Transverse colon (tissue), 4 donors: ENCODE data around the gene KPNA6. TPM values are rescaled to one million over a fixed set of nuclear protein-coding genes. Genes with fewer than 3 reads are reported as not detected.
"Not testable (repeated sequence)": the region's sequence is repeated elsewhere in the genome, so short reads cannot be mapped to it uniquely, and the experiment has no call there.

ENCODE experiments used
- DNase-seq: peaks from one replicate; pipeline ENCODE4 v3.0.0-alpha.2; 2019
- H3K27ac ChIP-seq, 4 donors: fragments of 200-600 bp; sonication (generic); 2 replicates each; pipeline ENCODE4 v1.5.1; 2016 to 2018; ENCODE audit warnings: inconsistent platforms in 4 of 4
- H3K27me3 ChIP-seq: fragments of 200-600 bp; sonication (generic); 2 replicates; pipeline ENCODE4 v1.5.1; 2017; ENCODE audit warnings: inconsistent platforms
- H3K36me3 ChIP-seq, 4 donors: fragments of 200-600 bp; sonication (generic); 2 replicates each; pipeline ENCODE4 v1.5.1; 2017 to 2019; ENCODE audit warnings: inconsistent platforms in 4 of 4
- H3K4me1 ChIP-seq, 4 donors: fragments of 200-600 bp; sonication (generic); 2 replicates each; pipeline ENCODE4 v1.5.1; 2017 to 2020; ENCODE audit warnings: inconsistent platforms in 4 of 4
- H3K4me3 ChIP-seq, 4 donors: fragments of 200-600 bp; sonication (generic); 1 replicate in 1 of 4; 2 replicates in 3 of 4; pipeline versions ENCODE4 v1.5.1 to v1.6.1; 2017 to 2019; ENCODE audit warnings: inconsistent platforms in 4 of 4
- H3K9me3 ChIP-seq, 2 donors: fragments of 200-600 bp; sonication (generic); 2 replicates each; pipeline ENCODE4 v1.5.1; 2017 to 2019; ENCODE audit warnings: inconsistent platforms in 2 of 2
- EP300 ChIP-seq: sonication (generic); formaldehyde crosslinking; IDR thresholded peaks from one replicate; pipeline ENCODE4 v1.6.1; 2017; ENCODE audit warnings: antibody characterized with exemption, low read depth
- POLR2A ChIP-seq: fragments of 450-650 bp; IDR thresholded peaks from one replicate; pipeline ENCODE4 v1.6.1; 2016; ENCODE audit warnings: antibody characterized with exemption, mild to moderate bottlenecking, moderate library complexity
- POLR2AphosphoS5 ChIP-seq, 3 donors: sonication (generic); formaldehyde crosslinking; IDR thresholded peaks; one replicate each; pipeline ENCODE4 v1.6.1; 2016; ENCODE audit warnings: antibody characterized with exemption in 3 of 3
- WGBS, 2 donors: methylation state at CpG; one replicate each; pipeline ENCODE4 v1.1.5; 2018; ENCODE audit warnings: low coverage in 1 of 2; 5-methylcytosine and 5-hydroxymethylcytosine counted together
- in situ Hi-C, 4 donors: fragments of 200-750 bp; cut with MboI; loops; one replicate each; pipeline versions ENCODE4 v1.15.0 to v1.15.1; 2017; ENCODE audit warnings: low sequenced_read_pairs in 3 of 4, low pct_ligation_motif_present in 1 of 4, low pct_unique_long_range_greater_than_20kb in 1 of 4
- intact Hi-C: fragments of 100-400 bp; cut with DNase I; formaldehyde crosslinking; loops from one replicate; pipeline ENCODE4 v1.15.1; 2023; ENCODE audit warnings: low total_unique reads
- total RNA-seq, 4 donors: library from RNA; depleted of rRNA; stranded (reverse); fragments of >200 nt; gene quantifications; one replicate each; pipeline ENCODE4 v1.1.0, GENCODE V29; 2016
- TF ChIP-seq, protein P1 (sequence below), 5 experiments: fragments of 200-600 bp in 3 of 5; fragments of 450-650 bp in 2 of 5; sonication (generic) in 3 of 5; IDR thresholded peaks; 1 replicate in 2 of 5; 2 replicates in 3 of 5; pipeline ENCODE4 v1.5.1; 2016 to 2017; ENCODE audit warnings: antibody characterized with exemption in 5 of 5, inconsistent platforms in 3 of 5, mild to moderate bottlenecking in 2 of 5, moderate library complexity in 1 of 5

The KPNA6 gene
- total RNA-seq, 4 donors from 2014 or later = 20.5 to 30.5 (median 25.4) TPM

DNA sequence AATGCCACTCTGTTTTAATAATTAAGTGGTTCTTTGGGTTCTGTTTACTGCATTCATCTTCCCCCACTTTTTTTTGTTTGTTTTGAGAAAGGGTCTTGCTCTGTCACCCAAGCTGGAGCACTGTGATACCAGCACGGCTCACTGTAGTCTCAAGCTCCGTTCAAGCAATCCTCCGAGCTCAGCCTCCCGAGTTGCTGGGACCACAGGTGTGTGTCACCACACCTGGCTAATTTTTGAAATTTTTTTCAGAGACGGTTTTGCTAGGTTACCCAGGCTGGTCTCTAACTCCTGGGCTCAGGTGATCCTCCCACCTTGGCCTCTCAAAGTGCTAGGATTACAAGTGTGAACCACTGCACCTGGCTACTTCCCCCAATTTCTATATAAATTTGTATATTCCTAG, 29.3 kb downstream of the KPNA6 start:
- H3K4me3 ChIP-seq = no peak overlapping the region
- no peak overlapping the region for H3K27ac ChIP-seq
- intact Hi-C loops = no loop called here
- no peaks in the 10 kb centered on the region for H3K36me3 ChIP-seq
- H3K9me3 ChIP-seq = no peaks in the 10 kb centered on the region
- in situ Hi-C loops = no loop called here
- no peaks in the 10 kb centered on the region for H3K27me3 ChIP-seq
- TF ChIP-seq POLR2A = no peak
- TF ChIP-seq EP300 = no peak
- TF ChIP-seq, protein P1, sequence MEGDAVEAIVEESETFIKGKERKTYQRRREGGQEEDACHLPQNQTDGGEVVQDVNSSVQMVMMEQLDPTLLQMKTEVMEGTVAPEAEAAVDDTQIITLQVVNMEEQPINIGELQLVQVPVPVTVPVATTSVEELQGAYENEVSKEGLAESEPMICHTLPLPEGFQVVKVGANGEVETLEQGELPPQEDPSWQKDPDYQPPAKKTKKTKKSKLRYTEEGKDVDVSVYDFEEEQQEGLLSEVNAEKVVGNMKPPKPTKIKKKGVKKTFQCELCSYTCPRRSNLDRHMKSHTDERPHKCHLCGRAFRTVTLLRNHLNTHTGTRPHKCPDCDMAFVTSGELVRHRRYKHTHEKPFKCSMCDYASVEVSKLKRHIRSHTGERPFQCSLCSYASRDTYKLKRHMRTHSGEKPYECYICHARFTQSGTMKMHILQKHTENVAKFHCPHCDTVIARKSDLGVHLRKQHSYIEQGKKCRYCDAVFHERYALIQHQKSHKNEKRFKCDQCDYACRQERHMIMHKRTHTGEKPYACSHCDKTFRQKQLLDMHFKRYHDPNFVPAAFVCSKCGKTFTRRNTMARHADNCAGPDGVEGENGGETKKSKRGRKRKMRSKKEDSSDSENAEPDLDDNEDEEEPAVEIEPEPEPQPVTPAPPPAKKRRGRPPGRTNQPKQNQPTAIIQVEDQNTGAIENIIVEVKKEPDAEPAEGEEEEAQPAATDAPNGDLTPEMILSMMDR (IDR thresholded peaks at IDR 0.05) = no peak
- TF ChIP-seq POLR2AphosphoS5 (IDR thresholded peaks at IDR 0.05) = no peak
- WGBS, 2 donors = 97 to 100% methylated on average over 1 to 5 of the region's 5 CpGs
- no peak for DNase-seq
- peaks cover 0 to 22% (median 7%) of the 10 kb centered on the region in 4 donors for H3K4me1 ChIP-seq

DNA sequence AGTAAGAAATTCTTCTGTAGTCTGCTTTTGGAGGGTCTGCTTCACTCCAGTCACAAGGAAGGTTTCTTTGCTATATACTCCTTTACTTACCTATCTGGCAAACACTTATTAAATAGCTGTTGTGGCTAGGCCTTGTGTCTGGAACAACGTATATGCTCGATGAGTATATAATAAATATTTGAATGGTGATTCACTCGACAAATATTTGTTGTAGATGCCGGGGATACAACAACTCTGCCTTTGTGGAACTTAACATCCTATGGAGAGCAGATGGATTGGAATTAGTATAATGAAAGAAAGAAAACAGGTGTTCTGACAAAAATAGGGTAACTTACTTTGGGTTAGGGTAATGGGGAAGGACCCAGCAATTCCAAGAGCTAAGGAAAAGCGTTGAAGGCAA, 31.1 kb downstream of the KPNA6 start:
- H3K27ac ChIP-seq = no peak overlapping the region
- H3K9me3 ChIP-seq = no peaks in the 10 kb centered on the region
- DNase-seq = no peak
- WGBS, 2 donors = 53 to 57% methylated on average over 5 of the region's 5 CpGs
- no peaks in the 10 kb centered on the region for H3K36me3 ChIP-seq
- in situ Hi-C loops = no loop called here
- no peaks in the 10 kb centered on the region for H3K27me3 ChIP-seq
- intact Hi-C loops = no loop called here
- peaks cover 6 to 29% (median 14%) of the 10 kb centered on the region in 4 donors for H3K4me1 ChIP-seq
- TF ChIP-seq POLR2A (no peak), POLR2AphosphoS5 (IDR thresholded peaks at IDR 0.05) (no peak), EP300 (no peak)
- TF ChIP-seq, protein P1 (IDR thresholded peaks at IDR 0.05) = no peak
- H3K4me3 ChIP-seq = no peak overlapping the region

DNA sequence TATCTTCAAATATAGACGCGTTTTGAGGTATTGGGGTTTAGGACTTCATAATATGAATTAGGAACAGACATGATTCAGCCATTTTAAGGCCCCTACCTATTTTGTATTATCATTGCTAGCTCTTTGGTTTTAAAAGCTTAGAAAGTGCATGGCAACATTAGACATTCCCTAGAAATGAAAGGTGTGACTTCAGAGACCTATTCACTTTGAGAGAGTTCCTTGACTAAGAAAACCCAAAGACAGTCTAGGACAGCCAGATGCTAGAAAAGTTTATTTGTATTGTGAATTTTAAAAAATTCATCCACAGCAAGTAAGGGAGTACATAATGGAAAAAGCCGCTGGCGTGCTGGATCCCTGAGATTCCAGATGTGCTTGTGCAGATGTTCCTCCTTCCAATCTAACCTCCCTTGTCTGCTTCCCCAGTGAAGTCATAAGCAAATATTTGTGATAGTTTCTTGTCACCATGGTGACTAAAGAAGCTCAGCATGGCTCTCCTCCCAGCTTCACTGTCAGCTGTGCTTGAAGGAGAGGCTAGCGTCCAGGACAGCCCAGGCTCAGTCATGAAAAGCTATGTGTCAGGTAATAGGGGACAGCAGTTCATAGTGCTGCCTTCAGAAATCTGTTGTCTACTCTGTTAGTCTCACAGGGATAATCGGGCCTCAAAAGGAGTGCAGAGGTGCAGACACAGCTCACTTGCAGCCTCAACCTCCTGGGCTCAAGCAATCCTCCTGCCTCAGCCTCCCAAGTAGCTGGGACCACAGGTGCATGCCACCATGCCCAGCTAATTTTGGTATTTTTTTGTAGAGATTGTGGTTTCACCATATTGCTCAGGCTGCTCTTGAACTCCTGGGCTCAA, 34.8 kb downstream of the KPNA6 start:
- H3K4me3 ChIP-seq = no peak overlapping the region
- H3K9me3 ChIP-seq = no peaks in the 10 kb centered on the region
- H3K36me3 ChIP-seq = no peaks in the 10 kb centered on the region
- in situ Hi-C loops = no loop called here
- 55 to 73% methylated on average over 4 to 6 of the region's 6 CpGs for WGBS, 2 donors
- peak; percentile 18 for DNase-seq
- intact Hi-C loops = no loop called here
- TF ChIP-seq POLR2AphosphoS5 (IDR thresholded peaks at IDR 0.05) (peak in 2 of 3 donors; percentile 19 to 20), POLR2A (no peak), EP300 (no peak)
- H3K4me1 ChIP-seq = peaks cover 6 to 29% (median 14%) of the 10 kb centered on the region in 4 donors
- H3K27ac ChIP-seq = peak overlapping the region; percentile 56 to 67 (median 61)
- H3K27me3 ChIP-seq = no peaks in the 10 kb centered on the region

DNA sequence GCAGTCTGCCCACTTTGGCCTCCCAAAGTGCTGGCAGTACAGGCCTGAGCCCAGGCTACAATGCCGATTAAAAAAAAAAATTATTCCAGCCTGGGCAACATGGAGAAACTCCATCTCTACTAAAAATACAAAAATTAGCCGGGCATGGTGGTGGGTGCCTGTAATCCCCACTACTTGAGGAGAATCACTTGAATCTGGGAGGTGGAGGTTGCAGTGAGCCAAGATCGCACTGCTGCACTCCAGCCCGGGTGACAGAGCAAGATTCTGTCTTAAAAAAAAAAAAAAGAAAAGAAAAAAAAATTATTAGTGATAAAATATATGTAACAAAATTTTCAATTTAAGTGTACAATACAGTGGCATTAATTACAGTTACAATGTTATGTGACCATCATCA, 35.4 kb downstream of the KPNA6 start:
- intact Hi-C loops, in situ Hi-C loops, H3K9me3 ChIP-seq, DNase-seq, H3K4me3 ChIP-seq, H3K36me3 ChIP-seq, H3K27me3 ChIP-seq: not testable (repeated sequence)
- WGBS, 2 donors = 65 to 85% methylated on average over 3 to 4 of the region's 4 CpGs
- H3K27ac ChIP-seq = peak overlapping the region; percentile 56 to 67 (median 61)
- peaks cover 6 to 29% (median 14%) of the 10 kb centered on the region in 4 donors for H3K4me1 ChIP-seq

DNA sequence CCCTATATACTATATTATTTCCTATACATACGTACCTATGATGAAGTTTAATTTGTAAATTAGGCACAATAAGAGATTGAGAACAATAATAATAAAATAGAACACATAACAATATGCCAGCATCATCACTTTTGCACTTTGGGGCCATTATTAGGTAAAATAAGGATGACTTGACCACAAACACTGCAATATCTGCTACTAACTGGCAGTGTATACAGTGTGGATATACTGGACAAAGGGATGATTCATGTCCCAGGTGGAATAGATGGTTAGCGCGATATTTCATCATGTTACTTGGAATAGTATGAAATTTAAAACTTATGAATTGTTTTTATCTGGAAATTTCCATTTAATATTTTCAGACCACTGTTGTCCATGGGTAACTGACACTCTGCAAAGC, 36.2 kb downstream of the KPNA6 start:
- no peak for DNase-seq
- no peaks in the 10 kb centered on the region for H3K27me3 ChIP-seq
- H3K36me3 ChIP-seq = no peaks in the 10 kb centered on the region
- H3K9me3 ChIP-seq = no peaks in the 10 kb centered on the region
- 94 to 98% methylated on average over 3 of the region's 3 CpGs for WGBS, 2 donors
- H3K4me3 ChIP-seq = no peak overlapping the region
- intact Hi-C loops = no loop called here
- TF ChIP-seq, protein P1 (IDR thresholded peaks at IDR 0.05) = no peak
- H3K4me1 ChIP-seq = peaks cover 6 to 22% (median 10%) of the 10 kb centered on the region in 4 donors
- in situ Hi-C loops = no loop called here
- no peak overlapping the region for H3K27ac ChIP-seq

DNA sequence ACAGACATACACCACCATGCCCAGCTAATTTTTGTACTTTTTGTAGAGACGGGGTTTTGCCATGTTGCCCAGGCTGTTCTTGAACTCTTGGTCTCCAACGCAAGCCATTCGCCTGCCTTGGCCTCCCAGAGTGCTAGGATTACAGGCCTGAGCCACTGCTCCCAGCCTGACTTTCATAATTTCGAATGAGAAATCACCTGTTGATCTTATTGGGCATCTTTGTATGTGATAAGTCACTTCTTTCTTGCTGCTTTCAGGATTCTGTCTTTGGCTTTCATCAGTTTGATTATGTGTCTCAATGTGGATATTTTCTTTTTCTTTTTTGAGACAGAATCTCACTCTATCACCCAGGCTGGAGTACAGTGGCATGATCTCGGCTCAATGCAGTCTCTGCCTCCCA, 39.9 kb downstream of the KPNA6 start:
- in situ Hi-C loops, H3K27me3 ChIP-seq, H3K27ac ChIP-seq, H3K9me3 ChIP-seq, intact Hi-C loops, H3K36me3 ChIP-seq, H3K4me3 ChIP-seq, DNase-seq: not testable (repeated sequence)
- 95% methylated on average over 5 of the region's 5 CpGs; no CpG with 5 or more reads in 1 of the 2 donors for WGBS, 2 donors
- peaks cover 10 to 19% (median 11%) of the 10 kb centered on the region in 4 donors for H3K4me1 ChIP-seq
